ENCODE measurements around the gene TAS2R39. TPM values are rescaled to one million over a fixed set of nuclear protein-coding genes. Genes with fewer than 3 reads are reported as not detected.
A peak's percentile ranks its signal among the peaks of the same experiment; 100 is the strongest.

The TAS2R39 gene
- total and polyA plus RNA-seq, 2 experiments from 2014 or later, result 0.21 TPM; not detected in 1

- Histone ChIP-seq H3F3A (replicated peaks; ENCODE audit: low read depth) (no peaks in the 10 kb centered on the region), H3K4me2 (no peak overlapping the region), H3K36me3 (ENCODE audit: insufficient read depth) (peaks cover 7% of the 10 kb centered on the region; the same call in 1 of the 2 replicates), H3K27ac (ENCODE audit: low read depth) (no peak overlapping the region), H3K4me1 (ENCODE audit: insufficient read depth) (peaks cover 8% of the 10 kb centered on the region; the same call in 1 of the 2 replicates), H3K27me3 (ENCODE audit: insufficient read depth) (no peaks in the 10 kb centered on the region), H3K4me3 (no peak overlapping the region), H2AFZ (0 out of 2 replicates have a peak overlapping the region, but pooled peaks have one; percentile 66), H3K9me2 (ENCODE audit: insufficient read depth) (no peaks in the 10 kb centered on the region), H4K20me1 (replicated peaks; ENCODE audit: insufficient read depth) (no peaks in the 10 kb centered on the region), H3K79me2 (replicated peaks; ENCODE audit: insufficient read depth) (no peaks in the 10 kb centered on the region)
- Mint-ChIP-seq H3K27ac (no peak overlapping the region), H3K4me1 (peaks cover 8% of the 10 kb centered on the region; the same call in 2 of the 3 replicates), H3K9me3 (peaks cover 24% of the 10 kb centered on the region; the same call in 2 of the 3 replicates), H3K4me3 (no peak overlapping the region), H3K36me3 (ENCODE audit: low read depth) (peaks cover 2% of the 10 kb centered on the region; the same call in 1 of the 3 replicates), H3K27me3 (ENCODE audit: insufficient read depth, low read depth, poor library complexity) (no peaks in the 10 kb centered on the region)
- DNase-seq (ENCODE audit: low spot score), result no peak
- TF ChIP-seq EZH2phosphoT487 (IDR thresholded peaks at IDR 0.05; ENCODE audit: unreplicated experiment), result no peak
- TF ChIP-seq REST (IDR thresholded peaks at IDR 0.05; ENCODE audit: unreplicated experiment), result no peak
- TF ChIP-seq ZNF114 (CRISPR knock-in tag; IDR thresholded peaks at IDR 0.05), result no peak
- no peak for TF ChIP-seq POLR2AphosphoS5 (IDR thresholded peaks at IDR 0.05; ENCODE audit: low read depth)
- TF ChIP-seq ZNF331 (CRISPR knock-in tag; IDR thresholded peaks at IDR 0.05; ENCODE audit: low read depth), result no peak
- TF ChIP-seq ZNF462 (CRISPR knock-in tag; IDR thresholded peaks at IDR 0.05), result no peak
- no peak for TF ChIP-seq STAT1 (IDR thresholded peaks at IDR 0.05; ENCODE audit: unreplicated experiment)
- no peak for TF ChIP-seq CREB1 (CRISPR knock-in tag; IDR thresholded peaks at IDR 0.05; ENCODE audit: low read depth)
- TF ChIP-seq CTCF (conservative IDR thresholded peaks at IDR 0.05; ENCODE audit: low read depth in 2 of 2), result no peak
- TF ChIP-seq ETS1 (IDR thresholded peaks at IDR 0.05), result no peak
- TF ChIP-seq JUNB (IDR thresholded peaks at IDR 0.05; ENCODE audit: unreplicated experiment), result no peak
- no peak for TF ChIP-seq EZH2 (IDR thresholded peaks at IDR 0.05; ENCODE audit: low read depth, unreplicated experiment)
- no peak for TF ChIP-seq NANOG (IDR thresholded peaks at IDR 0.05; ENCODE audit: borderline replicate concordance)
- no peak for ATAC-seq
Measured at GRCh38 chr7:143181349-143181748, 1.9 kb upstream of the TAS2R39 start.

All from GM23338 (cell line).